ENCODE results near the gene MIEN1.
A peak's percentile ranks its signal among the peaks of the same experiment; 100 is the strongest.
"Not testable (repeated sequence)": the region's sequence is repeated elsewhere in the genome, so short reads cannot be mapped to it uniquely, and the experiment has no call there.

MIEN1 gene

GRCh38 chr17:39699157-39699817, 31.0 kb downstream of the MIEN1 start:
- DNase-seq (ENCODE audit: low read depth): not testable (repeated sequence)

- DNase-seq (ENCODE audit: low read depth): no peak
Measured at GRCh38 chr17:39697961-39698360, 32.4 kb downstream of the MIEN1 start.

DNA sequence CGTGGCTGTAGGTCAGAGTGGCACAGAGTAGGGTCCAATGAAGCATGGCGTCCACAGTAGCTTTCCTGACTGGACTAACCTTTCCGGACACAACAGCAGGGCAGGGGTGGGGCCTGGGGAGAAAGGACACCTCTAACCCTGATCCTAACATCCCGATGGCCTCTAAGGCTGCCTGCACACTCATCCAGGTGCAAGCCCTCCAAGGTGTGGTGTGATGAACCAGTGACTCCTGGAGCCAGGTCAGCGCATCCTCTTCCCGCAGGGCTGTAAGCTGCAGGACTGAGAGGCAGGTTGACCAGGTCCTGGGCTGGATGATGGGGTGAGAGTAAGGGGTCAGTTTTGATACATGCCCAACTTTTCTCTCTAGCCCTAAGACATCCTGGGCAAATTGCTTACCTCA, 33.6 kb downstream of the MIEN1 start:
- no peak for DNase-seq (ENCODE audit: low read depth)

DNA sequence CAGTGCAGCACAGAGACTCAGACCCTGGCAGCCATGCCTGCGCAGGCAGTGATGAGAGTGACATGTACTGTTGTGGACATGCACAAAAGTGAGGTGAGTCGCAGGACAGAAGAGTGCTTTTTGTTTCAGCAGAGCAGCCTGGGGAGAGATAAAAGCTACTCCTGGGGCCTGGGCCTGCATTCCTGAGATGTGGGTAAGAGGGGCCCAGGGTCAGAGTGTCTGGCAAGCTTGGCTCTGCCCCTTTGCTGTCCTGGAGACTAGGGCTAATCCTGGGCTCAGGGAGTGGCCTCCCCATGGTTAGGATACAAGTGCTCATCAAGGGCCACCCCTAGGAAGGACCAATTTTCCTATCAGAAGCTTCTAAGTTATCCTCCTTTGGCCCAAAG, 35.2 kb downstream of the MIEN1 start:
- no peak for DNase-seq (ENCODE audit: low read depth)

- no peak for DNase-seq (ENCODE audit: low read depth)
Measured at GRCh38 chr17:39694593-39694992, 35.7 kb downstream of the MIEN1 start.

DNA sequence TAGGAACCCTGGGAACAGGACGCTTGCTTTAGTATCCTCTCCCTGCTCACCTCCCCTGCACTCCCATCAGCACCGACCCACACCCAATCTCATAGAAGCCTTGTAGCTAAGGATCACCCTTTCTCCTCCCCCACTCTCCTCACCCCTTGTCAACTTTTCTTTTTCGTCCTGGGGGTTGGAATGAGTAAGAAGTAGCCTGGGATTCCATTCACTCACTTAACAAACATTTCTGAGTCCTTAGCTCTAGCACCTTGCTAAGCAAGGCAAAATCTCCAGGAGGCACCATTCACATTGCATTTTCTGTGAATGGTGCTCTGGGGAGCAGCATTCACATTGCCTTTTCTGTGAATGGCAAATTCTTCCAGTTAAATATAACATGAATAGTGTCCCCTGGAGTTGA, 41.4 kb downstream of the MIEN1 start:
- no peak for DNase-seq (ENCODE audit: low read depth)

- no peak for DNase-seq (ENCODE audit: low read depth)
Measured at GRCh38 chr17:39688475-39688835, 41.9 kb downstream of the MIEN1 start.

DNA sequence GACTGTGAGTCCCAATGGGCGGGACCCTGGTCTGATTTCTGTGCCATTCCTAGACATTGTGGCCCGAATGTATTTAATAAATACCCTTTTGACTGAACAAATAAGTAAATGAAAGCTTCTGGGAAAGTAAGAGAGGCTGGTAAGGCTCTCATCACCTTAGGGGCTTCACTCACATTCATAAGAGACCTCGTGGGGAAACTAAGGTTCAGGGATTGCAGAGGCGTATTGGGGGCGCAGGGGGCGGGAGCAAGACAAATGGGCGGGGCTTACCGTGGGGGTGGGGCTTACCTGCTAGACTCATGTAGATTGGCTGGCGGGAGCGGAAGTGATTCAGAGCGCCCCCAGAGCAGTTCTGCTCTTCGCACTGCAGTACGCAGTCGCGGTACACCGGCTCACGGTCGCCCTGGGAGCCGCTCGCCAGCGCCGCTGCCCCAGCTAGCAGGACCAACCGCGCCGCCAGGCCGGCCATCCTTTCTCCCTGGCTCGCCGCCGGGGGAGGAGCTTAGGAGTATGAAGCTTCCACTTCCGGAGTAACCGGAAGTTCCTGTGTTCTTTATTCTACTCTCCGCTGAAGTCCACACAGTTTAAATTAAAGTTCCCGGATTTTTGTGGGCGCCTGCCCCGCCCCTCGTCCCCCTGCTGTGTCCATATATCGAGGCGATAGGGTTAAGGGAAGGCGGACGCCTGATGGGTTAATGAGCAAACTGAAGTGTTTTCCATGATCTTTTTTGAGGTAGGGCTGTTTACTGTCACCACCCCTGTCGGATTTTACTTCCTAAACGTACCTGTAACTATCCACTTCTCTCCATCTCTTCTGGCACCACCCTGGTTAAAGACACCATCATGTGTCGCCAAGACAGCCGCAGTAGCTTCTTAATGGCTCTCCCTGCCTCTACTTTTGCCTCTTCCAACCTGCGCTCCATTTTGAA, 42.5 kb downstream of the MIEN1 start, which contains the start of gene PGAP3:
Gene PGAP3, minus strand, starts transcription at position 512 of the 929 bp plus-strand sequence. Its CDS starts 43 bp downstream, at position 469.
- peak; percentile 74 for DNase-seq (ENCODE audit: low read depth)

DNA sequence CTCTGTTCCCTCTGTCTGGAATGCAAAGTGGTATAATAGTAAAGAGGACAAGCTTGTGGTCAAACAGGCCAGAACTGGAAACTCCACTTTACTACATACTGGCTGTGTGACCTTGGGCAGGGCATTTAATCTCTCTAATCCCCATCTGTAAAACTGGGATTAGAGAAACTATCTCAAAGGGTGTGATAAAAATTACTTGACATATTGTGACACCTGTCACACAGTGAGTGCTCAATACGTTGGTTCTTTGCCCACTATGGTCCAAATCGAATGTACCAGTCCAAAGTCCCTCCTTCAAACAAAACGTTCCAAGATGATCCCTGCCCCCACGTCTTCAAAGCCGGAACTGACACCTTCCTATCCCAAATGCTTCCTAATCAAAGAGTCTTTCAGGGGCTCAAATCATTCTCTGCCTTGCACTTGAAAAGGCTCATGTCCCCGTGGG, 43.2 kb downstream of the MIEN1 start:
- DNase-seq (ENCODE audit: low read depth): no peak

GRCh38 chr17:39684369-39685192, 45.8 kb downstream of the MIEN1 start:
- no peak for DNase-seq (ENCODE audit: low read depth)

DNA sequence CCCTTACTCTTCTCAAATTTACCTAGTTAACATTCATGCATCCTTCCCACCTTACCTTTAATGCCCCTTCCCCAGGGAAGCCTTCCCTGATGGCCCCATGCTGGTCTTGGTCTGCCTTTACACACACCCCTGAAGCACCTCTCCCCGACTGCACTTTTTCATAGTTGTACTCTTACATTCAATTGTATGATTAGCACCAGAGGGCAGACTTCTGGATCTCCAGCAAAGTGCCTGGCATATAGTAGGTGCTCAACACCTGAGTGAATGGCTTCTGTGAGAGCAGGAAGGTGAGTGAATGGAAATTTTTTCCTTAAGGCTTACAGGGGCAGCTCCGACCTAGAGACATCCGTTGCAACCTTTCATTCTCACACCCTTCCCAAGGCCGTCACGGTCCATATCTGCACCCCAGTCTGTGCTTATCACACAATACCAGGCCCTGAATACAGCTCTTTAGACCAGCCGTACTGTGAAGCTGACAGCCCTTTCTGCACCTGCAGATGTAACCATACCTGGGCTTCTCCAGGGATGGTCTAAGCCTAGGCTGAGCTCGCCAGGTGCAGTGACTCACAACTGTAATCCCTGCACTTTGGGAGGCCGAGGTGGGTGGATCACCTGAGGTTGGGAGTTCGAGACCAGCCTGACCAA, 46.9 kb downstream of the MIEN1 start:
- DNase-seq (ENCODE audit: low read depth): no peak

DNA sequence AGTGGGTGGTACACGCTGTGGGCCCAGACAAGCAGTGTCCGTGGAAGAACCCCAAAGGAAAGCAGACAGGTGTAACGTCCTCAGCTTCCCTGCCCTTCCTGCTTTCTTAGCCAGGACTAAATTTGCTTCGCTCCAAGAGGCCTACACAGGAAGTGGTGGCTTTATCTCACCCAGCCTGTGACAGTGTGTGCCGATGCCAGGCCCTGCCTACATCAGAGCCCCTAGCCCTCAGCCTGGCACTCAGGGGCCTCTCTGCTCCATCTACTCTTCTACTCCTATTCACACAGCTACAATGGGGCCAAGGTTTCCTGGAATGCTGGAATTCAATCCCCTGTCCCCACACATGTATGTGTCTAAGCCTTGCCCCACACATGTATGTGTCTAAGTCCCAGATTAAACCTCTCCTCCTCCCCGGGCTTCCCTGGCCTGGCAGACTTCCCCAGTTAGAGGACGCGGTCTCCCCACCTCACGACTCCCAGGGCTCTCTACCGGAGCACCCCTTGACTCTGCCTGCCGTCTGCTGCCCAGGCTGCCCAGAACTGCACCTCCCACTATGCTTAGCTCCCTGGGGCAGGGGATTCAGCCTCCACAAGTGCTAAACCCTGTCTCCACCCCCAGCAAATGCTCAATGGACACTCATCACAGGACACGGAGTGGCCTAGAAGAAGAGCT, 50.7 kb downstream of the MIEN1 start:
- DNase-seq (ENCODE audit: low read depth): no peak

Data from stimulated activated CD8-positive, alpha-beta memory T cell treated with anti-CD3 and anti-CD28 coated beads, Interleukin-4, amount 100 ng/mL, for 24 hours (primary cell).